ENCODE results near the gene KIAA1210.

DNA sequence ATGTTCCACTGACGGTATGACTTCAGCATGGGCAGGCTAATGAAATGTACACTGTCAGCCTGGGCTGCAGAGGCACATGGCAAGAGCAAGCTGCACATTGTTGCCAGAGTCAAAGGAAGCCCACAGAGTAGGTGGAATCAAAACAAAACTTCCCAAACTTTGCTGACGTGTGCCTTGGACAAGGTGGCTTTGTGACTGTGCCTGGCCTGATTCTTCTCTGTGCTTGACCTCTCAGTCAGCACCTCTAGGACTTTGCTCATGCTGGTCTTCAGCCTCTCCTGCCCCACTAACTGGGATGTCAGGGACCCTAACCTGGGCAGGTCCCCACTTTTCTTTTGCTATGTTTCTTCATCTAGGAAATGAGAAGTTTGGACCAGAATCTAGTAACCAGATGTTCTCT, 40.5 kb upstream of the KIAA1210 start:
- no peak for TF ChIP-seq POLR2A (IDR thresholded peaks at IDR 0.05; ENCODE audit: low read depth, low read length)
- no peak for TF ChIP-seq POLR2AphosphoS5 (IDR thresholded peaks at IDR 0.05; ENCODE audit: low read depth, low read length)
- no peak for TF ChIP-seq TAF1 (IDR thresholded peaks at IDR 0.05; ENCODE audit: low read depth, low read length)
- TF ChIP-seq PAX5 (IDR thresholded peaks at IDR 0.05; ENCODE audit: insufficient read depth, low read length, severe bottlenecking): no peak
- no peak for TF ChIP-seq POU2F2 (IDR thresholded peaks at IDR 0.05; ENCODE audit: low read depth, low read length)
- TF ChIP-seq SPI1 (IDR thresholded peaks at IDR 0.05; ENCODE audit: low read depth, low read length): no peak

Measured in GM12891 (cell line).